Fibroblast of lung (primary cell): ENCODE data around the gene SIT1. TPM values are rescaled to one million over a fixed set of nuclear protein-coding genes. Genes with fewer than 3 reads are reported as not detected.
A peak's percentile ranks its signal among the peaks of the same experiment; 100 is the strongest.

Experiments
- DNase-seq, 2 donors: peaks; one replicate each; pipeline versions ENCODE4 v3.0.0 to v3.0.0-alpha.2; 2010; ENCODE audit warnings: low read depth in 2 of 2
- H2AFZ ChIP-seq: 2 replicates; pipeline ENCODE4 v1.5.1; 2012; ENCODE audit warnings: low read length, control low read depth, inconsistent platforms
- H3K27ac ChIP-seq: 2 replicates; pipeline ENCODE4 v1.5.1; 2011; ENCODE audit warnings: low read length, control low read depth; ENCODE audit not compliant: insufficient read depth
- H3K27me3 ChIP-seq: 2 replicates; pipeline ENCODE4 v1.5.1; 2011; ENCODE audit warnings: mild to moderate bottlenecking, low read length; ENCODE audit not compliant: control insufficient read depth, insufficient read depth
- H3K36me3 ChIP-seq: 2 replicates; pipeline ENCODE4 v1.5.1; 2011; ENCODE audit warnings: low read length; ENCODE audit not compliant: control insufficient read depth, insufficient read depth
- H3K4me1 ChIP-seq: 2 replicates; pipeline ENCODE4 v1.5.1; 2011; ENCODE audit warnings: low read length; ENCODE audit not compliant: control insufficient read depth, insufficient read depth; ENCODE audit errors: extremely low read depth
- H3K4me2 ChIP-seq: 2 replicates; pipeline ENCODE4 v1.5.1; 2011; ENCODE audit warnings: low read length, control low read depth; ENCODE audit not compliant: insufficient read depth; ENCODE audit errors: extremely low read depth
- H3K4me3 ChIP-seq, 4 experiments: fragments of 200-600 bp in 1 of 4; sonication (generic) in 1 of 4; replicated peaks in 1 of 4; 2 replicates each; pipeline ENCODE4 v1.5.1; 2011 to 2016; ENCODE audit warnings: low read length in 4 of 4, low read depth in 3 of 4, mild to moderate bottlenecking in 3 of 4, control low read depth in 2 of 4, inconsistent platforms in 1 of 4, mixed read lengths in 1 of 4; ENCODE audit not compliant: insufficient read depth in 1 of 4; ENCODE audit errors: control extremely low read depth in 1 of 4
- H3K79me2 ChIP-seq: 2 replicates; pipeline ENCODE4 v1.5.1; 2012; ENCODE audit warnings: mild to moderate bottlenecking, low read length, inconsistent platforms; ENCODE audit not compliant: control insufficient read depth, insufficient read depth
- H3K9ac ChIP-seq: 2 replicates; pipeline ENCODE4 v1.5.1; 2011; ENCODE audit warnings: mild to moderate bottlenecking, low read length, control low read depth; ENCODE audit not compliant: insufficient read depth
- H3K9me3 ChIP-seq: 2 replicates; pipeline ENCODE4 v1.5.1; 2012; ENCODE audit warnings: low read depth, low read length; ENCODE audit not compliant: control insufficient read depth, insufficient read depth
- H4K20me1 ChIP-seq: 2 replicates; pipeline ENCODE4 v1.5.1; 2011; ENCODE audit warnings: low read length; ENCODE audit not compliant: control insufficient read depth, insufficient read depth; ENCODE audit errors: extremely low read depth
- CTCF ChIP-seq, 2 donors: IDR thresholded peaks in 1 of 2; conservative IDR thresholded peaks in 1 of 2; 1 replicate in 1 of 2; 2 replicates in 1 of 2; pipeline ENCODE4 v1.5.1; 2011 to 2012; ENCODE audit warnings: low read length in 2 of 2, control low read depth in 1 of 2, inconsistent platforms in 1 of 2, low read depth in 1 of 2, mild to moderate bottlenecking in 1 of 2
- EZH2 ChIP-seq: IDR thresholded peaks from 2 replicates; pipeline ENCODE4 v1.5.1; 2012; ENCODE audit warnings: low read length, control low read depth, mild to moderate bottlenecking; ENCODE audit errors: missing control alignments
- polyA minus RNA-seq: library from RNA; depleted of rRNA, polyadenylated mRNA; stranded (reverse); fragments of >200 nt; gene quantifications from 2 replicates; pipeline ENCODE4 v1.2.3, GENCODE V29; 2011; ENCODE audit warnings: low replicate concordance
- polyA plus RNA-seq, 2 donors: library from polyadenylated mRNA; depleted of rRNA in 1 of 2; stranded (reverse) in 1 of 2; unstranded in 1 of 2; fragments of >200 nt; gene quantifications; 2 replicates each; pipeline ENCODE4 v1.2.1, GENCODE V29; 2011 to 2012; ENCODE audit warnings: missing spikeins in 1 of 2
- total RNA-seq: library from RNA; depleted of rRNA; stranded (reverse); fragments of >200 nt; gene quantifications from 2 replicates; pipeline ENCODE4 v1.2.1, GENCODE V29; 2014

SIT1 gene, protein sequence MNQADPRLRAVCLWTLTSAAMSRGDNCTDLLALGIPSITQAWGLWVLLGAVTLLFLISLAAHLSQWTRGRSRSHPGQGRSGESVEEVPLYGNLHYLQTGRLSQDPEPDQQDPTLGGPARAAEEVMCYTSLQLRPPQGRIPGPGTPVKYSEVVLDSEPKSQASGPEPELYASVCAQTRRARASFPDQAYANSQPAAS
- total RNA-seq (0.17 TPM in 1 of 2 replicates, not detected in the other), polyA plus RNA-seq (0.07 TPM in 1 of 2 replicates, not detected in the other), polyA minus RNA-seq (not detected in 2 replicates)
- polyA plus RNA-seq (2012) = not detected in 2 replicates

DNA sequence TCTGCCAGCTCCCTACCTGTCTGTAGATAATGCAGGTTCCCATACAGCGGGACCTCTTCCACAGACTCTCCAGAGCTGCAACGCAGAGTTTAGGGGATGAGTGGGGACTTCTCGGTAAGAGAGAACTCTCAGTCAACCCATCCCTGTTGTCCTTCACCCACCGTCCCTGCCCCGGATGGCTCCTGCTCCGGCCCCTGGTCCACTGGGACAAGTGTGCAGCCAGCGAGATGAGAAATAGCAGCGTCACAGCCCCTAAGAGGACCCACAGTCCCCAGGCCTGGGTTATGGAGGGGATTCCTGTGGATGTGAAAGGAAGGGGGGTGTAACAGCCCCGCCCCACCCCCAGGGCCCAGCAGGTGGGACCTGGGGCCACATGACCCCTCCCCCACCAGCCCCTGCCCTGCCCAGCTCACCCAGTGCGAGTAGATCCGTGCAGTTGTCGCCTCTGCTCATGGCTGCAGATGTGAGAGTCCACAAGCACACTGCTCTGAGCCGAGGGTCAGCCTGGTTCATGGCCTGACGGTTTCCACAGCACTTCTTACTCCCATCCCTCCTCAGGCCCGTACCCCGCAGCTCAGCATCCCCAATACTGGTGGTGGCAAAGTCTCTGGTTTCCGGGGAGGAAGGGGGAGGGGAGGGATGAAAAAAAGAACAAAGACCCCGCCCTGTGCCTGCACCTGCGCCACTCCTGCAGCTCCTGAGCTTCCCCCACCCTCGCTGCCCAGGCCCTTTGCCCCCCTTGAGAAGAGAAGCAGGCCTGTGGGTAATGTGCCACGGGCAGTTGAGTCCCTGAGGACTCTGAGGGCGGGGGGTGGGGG, at the start of gene SIT1:
SIT1 (minus strand) TSS at position 591 of the 818 bp plus-strand sequence; CDS start at position 513, 78 bp downstream.
- H3K4me1 ChIP-seq = peaks cover 5% of the 10 kb centered on the region
- H3K9ac ChIP-seq = no peak within 1 kb of the TSS
- no peaks in the 10 kb centered on the region for H3K9me3 ChIP-seq
- H3K36me3 ChIP-seq = no peaks in the 10 kb centered on the region
- TF ChIP-seq EZH2 (no peak), CTCF (conservative IDR thresholded peaks at IDR 0.05 in 1 of 2, IDR thresholded peaks at IDR 0.05 in 1 of 2; ENCODE audit: low read depth in 1 of 2, low read length in 2 of 2) (no peak)
- no peak within 1 kb of the TSS for H3K27ac ChIP-seq
- H4K20me1 ChIP-seq = no peaks in the 10 kb centered on the region
- H3K79me2 ChIP-seq = no peaks in the 10 kb centered on the region
- H2AFZ ChIP-seq = peak within 1 kb of the TSS; percentile 12
- no peak for DNase-seq
- no peaks in the 10 kb centered on the region for H3K27me3 ChIP-seq
- no peak within 1 kb of the TSS for H3K4me3 ChIP-seq
- H3K4me2 ChIP-seq = no peak within 1 kb of the TSS

GRCh38 chr9:35700031-35700430, 49.3 kb upstream of the SIT1 start:
- Histone ChIP-seq H3K9me3 (no peaks in the 10 kb centered on the region), H3K4me3 (no peak overlapping the region), H2AFZ (no peak overlapping the region), H3K4me1 (peaks cover 6% of the 10 kb centered on the region), H3K4me2 (no peak overlapping the region), H3K79me2 (no peaks in the 10 kb centered on the region), H4K20me1 (no peaks in the 10 kb centered on the region), H3K27ac (no peak overlapping the region), H3K27me3 (no peaks in the 10 kb centered on the region), H3K36me3 (peaks cover 65% of the 10 kb centered on the region), H3K9ac (no peak overlapping the region)
- DNase-seq = no peak
- TF ChIP-seq EZH2 (no peak), CTCF (conservative IDR thresholded peaks at IDR 0.05 in 1 of 2, IDR thresholded peaks at IDR 0.05 in 1 of 2; ENCODE audit: low read depth in 1 of 2, low read length in 2 of 2) (no peak)

- no peak for DNase-seq
- no peak for TF ChIP-seq CTCF (conservative IDR thresholded peaks at IDR 0.05 in 1 of 2, IDR thresholded peaks at IDR 0.05 in 1 of 2; ENCODE audit: low read depth in 1 of 2, low read length in 2 of 2)
- no peak for TF ChIP-seq EZH2
- no peaks in the 10 kb centered on the region for H3K79me2 ChIP-seq
Measured at GRCh38 chr9:35698231-35698630, 47.5 kb upstream of the SIT1 start.

More at GRCh38 chr9:35698231-35698630, 47.5 kb upstream of the SIT1 start:
- Histone ChIP-seq H3K27me3 (no peaks in the 10 kb centered on the region), H3K4me1 (peaks cover 6% of the 10 kb centered on the region), H3K9ac (no peak overlapping the region), H4K20me1 (no peaks in the 10 kb centered on the region), H3K36me3 (peaks cover 52% of the 10 kb centered on the region), H3K4me3 (no peak overlapping the region), H3K9me3 (no peaks in the 10 kb centered on the region), H3K27ac (no peak overlapping the region), H2AFZ (no peak overlapping the region), H3K4me2 (no peak overlapping the region)
